ENCODE data around the gene STING1. TPM values are rescaled to one million over a fixed set of nuclear protein-coding genes. Genes with fewer than 3 reads are reported as not detected.

Gene STING1
- total and polyA plus RNA-seq, 2 donors (not counting 3 experiments of a cell fraction or from before 2014, with no cell fraction given), result 108 to 143 TPM

GRCh38 chr5:139426203-139426885 is 56.2 kb downstream of the STING1 start:
- Histone ChIP-seq H3K4me1 (ENCODE audit: control insufficient read depth, extremely low read depth, insufficient read depth, low read length) (no peaks in the 10 kb centered on the region), H4K20me1 (replicated peaks; ENCODE audit: control insufficient read depth, extremely low read depth, insufficient read depth, low read length) (no peaks in the 10 kb centered on the region), H3K9me3 (replicated peaks; ENCODE audit: control insufficient read depth, insufficient read depth, low read length) (no peaks in the 10 kb centered on the region), H2AFZ (ENCODE audit: low read depth, low read length) (no peak overlapping the region), H3K27me3 (ENCODE audit: control insufficient read depth in 2 of 2, insufficient read depth in 2 of 2, low read length in 2 of 2) (no peaks in the 10 kb centered on the region), H3K9me1 (replicated peaks; ENCODE audit: control insufficient read depth, extremely low read depth, insufficient read depth, low read length) (no peaks in the 10 kb centered on the region), H3K36me3 (ENCODE audit: control insufficient read depth in 2 of 2, extremely low read depth in 1 of 2, insufficient read depth in 2 of 2, low read length in 2 of 2) (peaks cover 5 to 31% of the 10 kb centered on the region in 2 experiments), H3K4me3 (replicated peaks in 1 of 3; ENCODE audit: insufficient read depth in 1 of 3, low read depth in 1 of 3, low read length in 3 of 3) (no peak overlapping the region), H3K9ac (replicated peaks; ENCODE audit: extremely low read depth, insufficient read depth, low read length) (no peak overlapping the region), H3K27ac (ENCODE audit: insufficient read depth, low read depth, low read length) (no peak overlapping the region), H3K79me2 (ENCODE audit: control insufficient read depth, insufficient read depth, low read length) (no peaks in the 10 kb centered on the region), H3K4me2 (ENCODE audit: insufficient read depth, low read length) (no peak overlapping the region)
- BruUV-seq (replicated peaks), result no TSS peak
- ChIA-PET POLR2A (no interaction called here), CTCF (no interaction called here)
- TF ChIP-seq EZH2 (IDR thresholded peaks at IDR 0.05; ENCODE audit: borderline replicate concordance, low read depth, low read length, severe bottlenecking) (no peak), MYC (IDR thresholded peaks at IDR 0.05; ENCODE audit: low read depth, low read length) (no peak), MAX (IDR thresholded peaks at IDR 0.05; ENCODE audit: insufficient read depth, insufficient read length) (no peak), CTCF (IDR thresholded peaks at IDR 0.05; ENCODE audit: extremely low read depth in 1 of 2, insufficient read depth in 1 of 2, low read depth in 1 of 2, low read length in 2 of 2) (no peak), FOS (IDR thresholded peaks at IDR 0.05; ENCODE audit: borderline replicate concordance, insufficient read depth, low read length) (no peak), POLR2A (IDR thresholded peaks at IDR 0.05; ENCODE audit: low read depth, low read length) (no peak)
- intact Hi-C loops (cut with micrococcal nuclease), result no loop called here
- dilution Hi-C loops (cut with MboI; ENCODE audit: extremely low pct_ligation_motif_present, low sequenced_read_pairs), result no loop called here
- DNase-seq (ENCODE audit: low read depth, low spot score) (no peak), FAIRE-seq (no peak)

Small RNAs within 50 kb of the gene (small RNA-seq; reads per million reads assigned to genes)
- gene RNU5B-4P (ENCODE audit: insufficient read depth, insufficient read length, low read depth, low replicate concordance), result not detected

Other genes with a start within 250 kb of the STING1 start
- 158 and 164 TPM in 2 replicates for gene MATR3, start 189.0 kb downstream of the STING1 start, total RNA-seq
- 52.7 and 64.0 TPM in 2 replicates for gene MATR3, start 189.0 kb downstream of the STING1 start, polyA plus RNA-seq
- gene PAIP2, start 140.9 kb downstream of the STING1 start, total RNA-seq, result 75.2 and 80.4 TPM in 2 replicates
- gene PAIP2, start 140.9 kb downstream of the STING1 start, polyA plus RNA-seq, result 39.1 and 52.1 TPM in 2 replicates
- gene SLC23A1, start 99.5 kb downstream of the STING1 start, total RNA-seq, result not detected in 2 replicates
- gene SLC23A1, start 99.5 kb downstream of the STING1 start, polyA plus RNA-seq, result not detected in 2 replicates
- gene MZB1, start 92.8 kb downstream of the STING1 start, total RNA-seq, result not detected in 2 replicates
- gene MZB1, start 92.8 kb downstream of the STING1 start, polyA plus RNA-seq, result 0.06 TPM in 1 of 2 replicates, not detected in the other
- gene PROB1, start 87.7 kb downstream of the STING1 start, total RNA-seq, result 1.9 and 2.4 TPM in 2 replicates
- gene PROB1, start 87.7 kb downstream of the STING1 start, polyA plus RNA-seq, result 0.40 and 0.47 TPM in 2 replicates
- 7.8 and 7.9 TPM in 2 replicates for gene SPATA24, start 78.7 kb downstream of the STING1 start, total RNA-seq
- 2.1 and 3.2 TPM in 2 replicates for gene SPATA24, start 78.7 kb downstream of the STING1 start, polyA plus RNA-seq
- gene DNAJC18, start 43.2 kb downstream of the STING1 start, total RNA-seq, result 51.1 and 52.6 TPM in 2 replicates
- gene DNAJC18, start 43.2 kb downstream of the STING1 start, polyA plus RNA-seq, result 23.2 and 26.0 TPM in 2 replicates
- gene ECSCR, start 20.0 kb downstream of the STING1 start, total RNA-seq, result 365 and 377 TPM in 2 replicates
- 1,085 and 1,188 TPM in 2 replicates for gene ECSCR, start 20.0 kb downstream of the STING1 start, polyA plus RNA-seq
- gene SMIM33, start 11.8 kb downstream of the STING1 start, total RNA-seq, result not detected in 2 replicates
- not detected in 2 replicates for gene SMIM33, start 11.8 kb downstream of the STING1 start, polyA plus RNA-seq
- 156 and 172 TPM in 2 replicates for gene UBE2D2, start 78.6 kb upstream of the STING1 start, total RNA-seq
- 45.0 and 50.6 TPM in 2 replicates for gene UBE2D2, start 78.6 kb upstream of the STING1 start, polyA plus RNA-seq
- 2.7 and 5.9 TPM in 2 replicates for gene CXXC5, start 165.6 kb upstream of the STING1 start, total RNA-seq
- gene CXXC5, start 165.6 kb upstream of the STING1 start, polyA plus RNA-seq, result 5.5 and 8.2 TPM in 2 replicates

Measured in endothelial cell of umbilical vein (primary cell).